Gastrocnemius medialis (tissue), 4 donors: Measurements from ENCODE around the gene CEP290.

Experiments used
- CTCF ChIP-seq, 5 experiments: fragments of 450-650 bp in 3 of 5; fragments of 200-600 bp in 2 of 5; sonication (generic) in 2 of 5; IDR thresholded peaks in 4 of 5; conservative IDR thresholded peaks in 1 of 5; 1 replicate in 4 of 5; 2 replicates in 1 of 5; pipeline ENCODE4 v1.5.1; 2016 to 2019; ENCODE audit warnings: antibody characterized with exemption in 5 of 5, mild to moderate bottlenecking in 3 of 5, moderate library complexity in 3 of 5
- POLR2A ChIP-seq, 2 donors: fragments of 450-650 bp; IDR thresholded peaks; one replicate each; pipeline ENCODE4 v1.6.1; 2017; ENCODE audit warnings: antibody characterized with exemption in 2 of 2, mild to moderate bottlenecking in 2 of 2, moderate library complexity in 2 of 2

GRCh38 chr12:88175544-88175943 is 33.7 kb upstream of the CEP290 start:
- TF ChIP-seq POLR2A (IDR thresholded peaks at IDR 0.05): no peak
- no peak for TF ChIP-seq CTCF (IDR thresholded peaks at IDR 0.05 in 4 of 5, conservative IDR thresholded peaks at IDR 0.05 in 1 of 5)
